H1 (cell line): ENCODE measurements around the gene SLC25A36. TPM values are rescaled to one million over a fixed set of nuclear protein-coding genes. Genes with fewer than 3 reads are reported as not detected.

ENCODE experiments used
- CTCF ChIA-PET: fragments of 300-600 bp; sonication (Branson Sonifier 250); formaldehyde crosslinking; loops from one replicate; lab custom pipeline; 2021; ENCODE audit not compliant: partially characterized antibody; lab: Charles Lee
- POLR2A ChIA-PET: fragments of 300-600 bp; sonication (Branson Sonifier 250); formaldehyde crosslinking; loops from one replicate; lab custom pipeline; 2021; ENCODE audit warnings: inconsistent platforms; ENCODE audit not compliant: partially characterized antibody; lab: Charles Lee
- DNase-seq, 2 experiments: peaks; one replicate each; pipeline versions ENCODE4 v3.0.0 to v3.0.0-alpha.2; 2010 to 2022; ENCODE audit warnings: low spot score in 2 of 2, low read depth in 1 of 2, mixed read lengths in 1 of 2
- FAIRE-seq: peaks from 2 replicates; lab custom pipeline; 2011; peaks lifted over from hg19 to GRCh38; lab: Jason Lieb, UNC
- H2AFZ ChIP-seq: 2 replicates; pipeline ENCODE4 v1.8.1; 2012; ENCODE audit warnings: low read length, inconsistent platforms
- H2AK5ac ChIP-seq: 2 replicates; pipeline ENCODE4 v1.6.1; 2013; ENCODE audit warnings: low read depth, low read length
- H2BK120ac ChIP-seq: replicated peaks from 2 replicates; pipeline ENCODE3; 2013; ENCODE audit warnings: low read depth, low read length, inconsistent platforms
- H2BK12ac ChIP-seq: 2 replicates; pipeline ENCODE4 v1.6.1; 2013; ENCODE audit warnings: low read depth, low read length
- H2BK15ac ChIP-seq: 2 replicates; pipeline ENCODE4 v1.6.1; 2013; ENCODE audit warnings: low read length
- H2BK20ac ChIP-seq: 2 replicates; pipeline ENCODE4 v1.6.1; 2013; ENCODE audit warnings: low read length
- H2BK5ac ChIP-seq: 2 replicates; pipeline ENCODE4 v1.6.1; 2013; ENCODE audit warnings: low read depth, low read length
- H3K14ac ChIP-seq: 2 replicates; pipeline ENCODE4 v1.6.1; 2013; ENCODE audit warnings: inconsistent platforms; ENCODE audit not compliant: insufficient read length
- H3K18ac ChIP-seq: 2 replicates; pipeline ENCODE4 v1.6.1; 2013; ENCODE audit warnings: low read length; ENCODE audit errors: extremely low read depth
- H3K23ac ChIP-seq: 2 replicates; pipeline ENCODE4 v1.6.1; 2013; ENCODE audit warnings: inconsistent platforms; ENCODE audit not compliant: insufficient read length
- H3K23me2 ChIP-seq: 2 replicates; pipeline ENCODE4 v1.6.1; 2013; ENCODE audit warnings: low read depth, low read length
- H3K27ac ChIP-seq: 2 replicates; pipeline ENCODE4 v1.6.1; 2011; ENCODE audit warnings: low read depth, low read length, inconsistent platforms
- H3K27me3 ChIP-seq, 4 experiments: replicated peaks in 1 of 4; 1 replicate in 1 of 4; 2 replicates in 3 of 4; pipeline versions ENCODE4 v1.6.1 to v1.8.1; 2011 to 2013; ENCODE audit warnings: low read length in 3 of 4, mild to moderate bottlenecking in 3 of 4, inconsistent platforms in 2 of 4, mixed read lengths in 2 of 4, moderate library complexity in 1 of 4; ENCODE audit not compliant: control insufficient read depth in 3 of 4, insufficient read depth in 3 of 4; ENCODE audit errors: extremely low read depth in 1 of 4
- H3K36me3 ChIP-seq, 4 experiments: 2 replicates each; pipeline versions ENCODE4 v1.6.1 to v1.8.1; 2011 to 2013; ENCODE audit warnings: mild to moderate bottlenecking in 4 of 4, low read length in 3 of 4, moderate library complexity in 2 of 4, control low read depth in 1 of 4, inconsistent platforms in 1 of 4; ENCODE audit not compliant: insufficient read depth in 4 of 4, control insufficient read depth in 2 of 4
- H3K4ac ChIP-seq: replicated peaks from 2 replicates; pipeline ENCODE3; 2013; ENCODE audit warnings: low read length, low read depth, mixed read lengths, inconsistent platforms; ENCODE audit not compliant: insufficient read length
- H3K4me1 ChIP-seq, 4 experiments: replicated peaks in 1 of 4; 1 replicate in 1 of 4; 2 replicates in 3 of 4; pipeline versions ENCODE4 v1.6.1 to v1.8.1; 2011 to 2013; ENCODE audit warnings: low read length in 3 of 4, inconsistent platforms in 2 of 4, mixed read lengths in 1 of 4; ENCODE audit not compliant: insufficient read depth in 4 of 4, control insufficient read depth in 3 of 4
- H3K4me2 ChIP-seq, 2 experiments: 2 replicates each; pipeline versions ENCODE4 v1.6.1 to v1.8.1; 2011 to 2013; ENCODE audit warnings: low read depth in 2 of 2, low read length in 2 of 2, control low read depth in 1 of 2, inconsistent platforms in 1 of 2, mild to moderate bottlenecking in 1 of 2; ENCODE audit not compliant: insufficient read depth in 1 of 2
- H3K4me3 ChIP-seq, 4 experiments: fragments of 200-600, 300-600 bp in 1 of 4; sonication (generic), shearing (Covaris generic), sonication (Bioruptor Twin) in 1 of 4; 2 replicates each; pipeline versions ENCODE4 v1.5.1 to v1.8.1; 2011 to 2016; ENCODE audit warnings: low read length in 4 of 4, low read depth in 3 of 4, control low read depth in 2 of 4, inconsistent platforms in 2 of 4, mild to moderate bottlenecking in 2 of 4, mixed read lengths in 1 of 4, moderate library complexity in 1 of 4; ENCODE audit not compliant: insufficient read depth in 2 of 4; ENCODE audit errors: extremely low read depth in 1 of 4
- H3K56ac ChIP-seq: replicated peaks from 2 replicates; pipeline ENCODE3; 2013; ENCODE audit warnings: low read depth, mild to moderate bottlenecking, mixed read lengths, low read length, inconsistent platforms; ENCODE audit not compliant: insufficient read length
- H3K79me1 ChIP-seq: 2 replicates; pipeline ENCODE4 v1.6.1; 2013; ENCODE audit warnings: low read depth, low read length, control low read depth
- H3K79me2 ChIP-seq, 2 experiments: 2 replicates each; pipeline versions ENCODE4 v1.6.1 to v1.8.1; 2012 to 2013; ENCODE audit warnings: low read length in 2 of 2, mild to moderate bottlenecking in 2 of 2, inconsistent platforms in 1 of 2; ENCODE audit not compliant: insufficient read depth in 2 of 2, control insufficient read depth in 1 of 2
- H3K9ac ChIP-seq, 4 experiments: replicated peaks in 1 of 4; 1 replicate in 1 of 4; 2 replicates in 3 of 4; pipeline versions ENCODE4 v1.6.1 to v1.8.1; 2011 to 2013; ENCODE audit warnings: low read depth in 3 of 4, low read length in 3 of 4, control low read depth in 2 of 4, mild to moderate bottlenecking in 2 of 4, moderate library complexity in 2 of 4, inconsistent platforms in 1 of 4; ENCODE audit errors: extremely low read depth in 1 of 4
- H3K9me3 ChIP-seq, 2 experiments: 2 replicates each; pipeline versions ENCODE4 v1.6.1 to v1.8.1; 2012 to 2013; ENCODE audit warnings: mild to moderate bottlenecking in 2 of 2, moderate library complexity in 2 of 2, control low read depth in 1 of 2, inconsistent platforms in 1 of 2, low read depth in 1 of 2, low read length in 1 of 2, mixed read lengths in 1 of 2; ENCODE audit not compliant: insufficient read depth in 2 of 2
- H4K20me1 ChIP-seq, 2 experiments: replicated peaks in 1 of 2; 2 replicates each; pipeline versions ENCODE3 to v1.8.1; 2011 to 2013; ENCODE audit warnings: inconsistent platforms in 2 of 2, low read length in 2 of 2, mild to moderate bottlenecking in 1 of 2; ENCODE audit not compliant: insufficient read depth in 2 of 2, control insufficient read depth in 1 of 2
- H4K5ac ChIP-seq: 2 replicates; pipeline ENCODE4 v1.6.1; 2013; ENCODE audit warnings: low read length, low read depth, mixed read lengths, inconsistent platforms; ENCODE audit not compliant: insufficient read length
- H4K8ac ChIP-seq: 2 replicates; pipeline ENCODE4 v1.8.0; 2013; ENCODE audit warnings: mild to moderate bottlenecking, moderate library complexity, low read length, inconsistent platforms; ENCODE audit not compliant: insufficient read depth; ENCODE audit errors: extremely low read depth
- H4K91ac ChIP-seq: replicated peaks from 2 replicates; pipeline ENCODE3; 2013; ENCODE audit warnings: low read length, mixed read lengths, inconsistent platforms; ENCODE audit not compliant: insufficient read length
- ASH2L ChIP-seq: fragments of 200-600, 300-600 bp; sonication (generic); IDR thresholded peaks from one replicate; pipeline ENCODE4 v1.7.1; 2017; ENCODE audit warnings: low read length
- BRCA1 ChIP-seq: IDR thresholded peaks from 2 replicates; pipeline ENCODE4 v1.6.1; 2012; ENCODE audit warnings: low read depth, low read length, improper control_type of control experiment
- FOSL1 ChIP-seq: IDR thresholded peaks from 2 replicates; pipeline ENCODE4 v1.6.1; 2011; ENCODE audit warnings: mild to moderate bottlenecking, low read depth, low read length, moderate library complexity; ENCODE audit not compliant: insufficient read depth
- MAFK ChIP-seq: IDR thresholded peaks from 2 replicates; pipeline ENCODE4 v1.6.1; 2012; ENCODE audit warnings: low read depth, mild to moderate bottlenecking, improper control_type of control experiment, low read length
- POLR2AphosphoS5 ChIP-seq: IDR thresholded peaks from 2 replicates; pipeline ENCODE4 v1.6.1; 2011; ENCODE audit warnings: low read depth, low read length
- RAD21 ChIP-seq, 2 experiments: IDR thresholded peaks in 1 of 2; conservative IDR thresholded peaks in 1 of 2; 2 replicates each; pipeline ENCODE4 v1.6.1; 2011; ENCODE audit warnings: low read depth in 2 of 2, low read length in 2 of 2, improper control_type of control experiment in 1 of 2, inconsistent platforms in 1 of 2, mild to moderate bottlenecking in 1 of 2, moderate library complexity in 1 of 2
- SIN3A ChIP-seq, 2 experiments: IDR thresholded peaks in 1 of 2; conservative IDR thresholded peaks in 1 of 2; 2 replicates each; pipeline ENCODE4 v1.6.1; 2011 to 2012; ENCODE audit warnings: low read length in 2 of 2, improper control_type of control experiment in 1 of 2, low read depth in 1 of 2, mild to moderate bottlenecking in 1 of 2
- SP2 ChIP-seq: IDR thresholded peaks from 2 replicates; pipeline ENCODE4 v1.6.1; 2012; ENCODE audit warnings: mild to moderate bottlenecking, low read length, inconsistent platforms
- SRF ChIP-seq: IDR thresholded peaks from 2 replicates; pipeline ENCODE4 v1.6.1; 2011; ENCODE audit warnings: mild to moderate bottlenecking, low read depth, low read length, moderate library complexity
- TCF12 ChIP-seq: IDR thresholded peaks from 2 replicates; pipeline ENCODE4 v1.6.1; 2011; ENCODE audit warnings: low read depth, mild to moderate bottlenecking, low read length
- USF2 ChIP-seq: IDR thresholded peaks from 2 replicates; pipeline ENCODE4 v1.6.1; 2011; ENCODE audit warnings: low read length, improper control_type of control experiment
- YY1 ChIP-seq: IDR thresholded peaks from 2 replicates; pipeline ENCODE4 v1.6.1; 2011; ENCODE audit warnings: low read depth, mild to moderate bottlenecking, low read length
- ZNF274 ChIP-seq: IDR thresholded peaks from 2 replicates; pipeline ENCODE4 v1.7.0; 2012; ENCODE audit warnings: low read length, borderline replicate concordance; ENCODE audit errors: extremely low read depth
- WGBS, 2 experiments: shearing (Covaris generic) in 1 of 2; methylation state at CpG; one replicate each; pipeline versions ENCODE4 v1.1.6 to v1.1.7; 2013 to 2015; ENCODE audit warnings: low lambda C conversion rate in 2 of 2, mixed read lengths in 2 of 2, inconsistent platforms in 1 of 2, low coverage in 1 of 2, missing lambda C conversion rate in 1 of 2; ENCODE audit not compliant: insufficient replicate concordance in 2 of 2, insufficient coverage in 1 of 2, insufficient read length in 1 of 2; ENCODE audit errors: extremely low coverage in 1 of 2, missing lambda C conversion rate in 1 of 2; 5-methylcytosine and 5-hydroxymethylcytosine counted together
- polyA plus RNA-seq, 7 experiments: library from polyadenylated mRNA; depleted of rRNA in 3 of 7; stranded (reverse) in 5 of 7; unstranded in 2 of 7; fragments of >200 nt in 5 of 7; fragments of 200-250 nt in 2 of 7; gene quantifications; 1 replicate in 5 of 7; 2 replicates in 1 of 7; 4 replicates in 1 of 7; pipeline versions ENCODE4 v1.2.1 to v1.2.3, GENCODE V29; 2011 to 2013; ENCODE audit warnings: missing spikeins in 2 of 7, mixed read lengths in 2 of 7
- total RNA-seq: library from RNA; stranded (reverse); fragmentation: NEBNext Ultra II Directional; extraction: Animal tissue kit (Norgen Biotek cat#: 25700); gene quantifications from 2 replicates; pipeline ENCODE4 v1.2.1, GENCODE V29; 2021

The SLC25A36 gene
- total and polyA plus RNA-seq, 2 of the 8 experiments (the other 6 are each of a cell fraction or from before 2014, with no cell fraction given), result 42.9 to 71.8 TPM

DNA sequence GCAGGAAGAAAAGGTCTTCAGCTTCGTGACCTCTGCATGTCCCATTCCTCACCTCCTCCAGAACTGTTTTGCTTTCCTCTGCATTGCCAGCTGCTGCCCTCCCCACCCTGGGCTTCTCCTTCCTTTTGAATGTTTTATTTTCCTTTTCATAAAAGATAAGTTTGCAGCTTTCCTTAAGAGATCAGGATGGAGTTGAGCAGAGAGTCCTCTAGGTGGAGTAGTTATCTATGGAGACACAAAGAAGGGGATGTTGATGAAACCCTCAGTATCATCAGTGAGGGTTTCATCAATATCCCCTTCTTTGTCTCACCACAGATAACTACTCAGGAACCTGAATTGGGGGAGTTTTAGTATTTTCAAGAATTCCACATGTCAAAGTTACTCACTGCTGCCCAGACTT is 19.0 kb upstream of the SLC25A36 start:
- 78% methylated on average over 1 of the region's 1 CpG; no CpG with 5 or more reads in 1 of the 2 experiments for WGBS, 2 experiments
- Histone ChIP-seq H3K4ac (no peak overlapping the region), H3K36me3 (no peaks in the 10 kb centered on the region), H3K14ac (no peak overlapping the region), H2BK12ac (no peak overlapping the region), H2BK15ac (no peak overlapping the region), H2AK5ac (no peak overlapping the region), H3K23me2 (no peaks in the 10 kb centered on the region), H3K27me3 (no peaks in the 10 kb centered on the region), H2AFZ (no peak overlapping the region), H3K79me1 (no peaks in the 10 kb centered on the region), H4K5ac (no peak overlapping the region), H3K23ac (no peak overlapping the region), H4K8ac (no peak overlapping the region), H3K4me2 (no peak overlapping the region), H3K4me3 (no peak overlapping the region), H3K9me3 (no peaks in the 10 kb centered on the region), H2BK5ac (no peak overlapping the region), H3K18ac (no peak overlapping the region), H3K4me1 (peaks cover 0 to under 1% (median 0%) of the 10 kb centered on the region in 4 experiments; a peak in 1 of 7 replicates), H3K56ac (no peak overlapping the region), H3K79me2 (no peaks in the 10 kb centered on the region), H2BK120ac (no peak overlapping the region), H2BK20ac (no peak overlapping the region; the same call in 1 of the 2 replicates), H3K27ac (no peak overlapping the region), H4K91ac (no peak overlapping the region), H3K9ac (no peak overlapping the region), H4K20me1 (peaks cover 0 to 2% of the 10 kb centered on the region in 2 experiments)
- ChIA-PET POLR2A (interaction anchor here (0.8 kb wide), 1 partner anchor 77 kb away, joined by 4 read pairs; no protein-coding TSS in a partner anchor), CTCF (interaction anchor here (0.6 to 4.2 kb wide), 28 partner anchors 10 to 1467 kb away, joined by 3 to 26 read pairs (median 4); no protein-coding TSS in a partner anchor)
- FAIRE-seq (no peak), DNase-seq (no peak)
- no peak for TF ChIP-seq USF2
- no peak for TF ChIP-seq FOSL1
- TF ChIP-seq BRCA1, result no peak
- no peak for TF ChIP-seq POLR2AphosphoS5
- no peak for TF ChIP-seq YY1
- TF ChIP-seq SP2, result no peak
- no peak for TF ChIP-seq MAFK
- TF ChIP-seq RAD21 (IDR thresholded peaks at IDR 0.05 in 1 of 2, conservative IDR thresholded peaks at IDR 0.05 in 1 of 2; ENCODE audit: low read depth in 2 of 2, low read length in 2 of 2), result peak; percentile 55 to 57
- TF ChIP-seq SRF, result no peak
- no peak for TF ChIP-seq SIN3A (conservative IDR thresholded peaks at IDR 0.05 in 1 of 2, IDR thresholded peaks at IDR 0.05 in 1 of 2; ENCODE audit: low read depth in 1 of 2, low read length in 2 of 2)
- no peak for TF ChIP-seq ASH2L
- no peak for TF ChIP-seq TCF12
- no peak for TF ChIP-seq ZNF274
